Measurements from ENCODE around the gene DGKZ. TPM values are rescaled to one million over a fixed set of nuclear protein-coding genes. Genes with fewer than 3 reads are reported as not detected.

DGKZ gene
- total RNA-seq, 1 donor from 2014 or later = 55.3 TPM

- H3K4me1 ChIP-seq = peaks cover 34% of the 10 kb centered on the region
- no peaks in the 10 kb centered on the region for H3K9me3 ChIP-seq
- peak overlapping the region; percentile 46 for H3K4me3 ChIP-seq
- H3K27ac ChIP-seq = no peak overlapping the region
- peak; percentile 89 for DNase-seq
- TF ChIP-seq CTCF (IDR thresholded peaks at IDR 0.05) = no peak
- peaks cover 48% of the 10 kb centered on the region for H3K27me3 ChIP-seq (ENCODE audit: low read depth)
- intact Hi-C loops (cut with DNase I) = no loop called here
- peak; percentile 94 for ATAC-seq
- peaks cover 12% of the 10 kb centered on the region for H3K36me3 ChIP-seq
Observed at GRCh38 chr11:46392421-46393230, 45.4 kb downstream of the DGKZ start.

- ATAC-seq (no peak), DNase-seq (no peak)
- no peaks in the 10 kb centered on the region for H3K9me3 ChIP-seq
- peak overlapping the region; percentile 46 for H3K4me3 ChIP-seq
- peaks cover 18% of the 10 kb centered on the region for H3K36me3 ChIP-seq
- H3K4me1 ChIP-seq = peaks cover 34% of the 10 kb centered on the region
- peaks cover 42% of the 10 kb centered on the region for H3K27me3 ChIP-seq (ENCODE audit: low read depth)
- no peak overlapping the region for H3K27ac ChIP-seq
- no peak for TF ChIP-seq CTCF (IDR thresholded peaks at IDR 0.05)
- intact Hi-C loops (cut with DNase I) = no loop called here
Observed at GRCh38 chr11:46393231-46393616, 46.0 kb downstream of the DGKZ start.

GRCh38 chr11:46393759-46394158 lies 46.5 kb downstream of the DGKZ start:
- no peak overlapping the region for H3K4me3 ChIP-seq
- peaks cover 37% of the 10 kb centered on the region for H3K27me3 ChIP-seq (ENCODE audit: low read depth)
- peaks cover 34% of the 10 kb centered on the region for H3K4me1 ChIP-seq
- H3K9me3 ChIP-seq = no peaks in the 10 kb centered on the region
- no peak for TF ChIP-seq CTCF (IDR thresholded peaks at IDR 0.05)
- intact Hi-C loops (cut with DNase I) = no loop called here
- H3K27ac ChIP-seq = no peak overlapping the region
- H3K36me3 ChIP-seq = peaks cover 20% of the 10 kb centered on the region
- ATAC-seq (no peak), DNase-seq (no peak)

- DNase-seq = no peak
- H3K4me1 ChIP-seq = peaks cover 5% of the 10 kb centered on the region
- H3K27me3 ChIP-seq (ENCODE audit: low read depth) = peaks cover under 1% of the 10 kb centered on the region
- no peak for TF ChIP-seq CTCF (IDR thresholded peaks at IDR 0.05)
- H3K27ac ChIP-seq = no peak overlapping the region
- H3K9me3 ChIP-seq = no peaks in the 10 kb centered on the region
- H3K36me3 ChIP-seq = peaks cover 24% of the 10 kb centered on the region
- H3K4me3 ChIP-seq = no peak overlapping the region
- intact Hi-C loops (cut with DNase I) = no loop called here
- no peak for ATAC-seq
Observed at GRCh38 chr11:46397526-46397925, 50.3 kb downstream of the DGKZ start.

GRCh38 chr11:46402957-46403902 lies 56.0 kb downstream of the DGKZ start:
- H3K9me3 ChIP-seq = no peaks in the 10 kb centered on the region
- no peak overlapping the region for H3K27ac ChIP-seq
- no peaks in the 10 kb centered on the region for H3K27me3 ChIP-seq (ENCODE audit: low read depth)
- intact Hi-C loops (cut with DNase I) = no loop called here
- peaks cover 55% of the 10 kb centered on the region for H3K36me3 ChIP-seq
- H3K4me1 ChIP-seq = no peaks in the 10 kb centered on the region
- H3K4me3 ChIP-seq = no peak overlapping the region
- no peak for TF ChIP-seq CTCF (IDR thresholded peaks at IDR 0.05)
- ATAC-seq = no peak
- no peak for DNase-seq
